Stimulated activated CD4-positive, alpha-beta T cell treated with anti-CD3 and anti-CD28 coated beads, Interleukin-1b, Interleukin-23, amount 100 ng/mL, for 1 hour (primary cell): Measurements from ENCODE around the gene INS.

Source experiments
- DNase-seq, 2 donors: peaks; one replicate each; pipeline ENCODE4 v3.0.0-alpha.2; 2020; ENCODE audit warnings: low read depth in 2 of 2

INS gene

DNA sequence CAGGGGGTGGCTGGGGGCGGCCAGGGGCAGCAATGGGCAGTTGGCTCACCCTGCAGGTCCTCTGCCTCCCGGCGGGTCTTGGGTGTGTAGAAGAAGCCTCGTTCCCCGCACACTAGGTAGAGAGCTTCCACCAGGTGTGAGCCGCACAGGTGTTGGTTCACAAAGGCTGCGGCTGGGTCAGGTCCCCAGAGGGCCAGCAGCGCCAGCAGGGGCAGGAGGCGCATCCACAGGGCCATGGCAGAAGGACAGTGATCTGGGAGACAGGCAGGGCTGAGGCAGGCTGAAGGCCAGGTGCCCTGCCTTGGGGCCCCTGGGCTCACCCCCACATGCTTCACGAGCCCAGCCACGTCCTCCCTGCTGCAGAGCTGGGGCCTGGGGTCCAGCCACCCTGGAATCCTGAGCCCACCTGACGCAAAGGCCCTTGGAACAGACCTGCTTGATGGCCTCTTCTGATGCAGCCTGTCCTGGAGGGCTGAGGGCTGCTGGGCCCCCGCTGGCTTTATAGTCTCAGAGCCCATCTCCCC is at the start of gene INS:
Gene INS, minus strand, starts transcription at position 474 of the 524 bp plus-strand sequence. Its CDS starts 238 bp downstream, at position 236.
- DNase-seq = no peak

DNA sequence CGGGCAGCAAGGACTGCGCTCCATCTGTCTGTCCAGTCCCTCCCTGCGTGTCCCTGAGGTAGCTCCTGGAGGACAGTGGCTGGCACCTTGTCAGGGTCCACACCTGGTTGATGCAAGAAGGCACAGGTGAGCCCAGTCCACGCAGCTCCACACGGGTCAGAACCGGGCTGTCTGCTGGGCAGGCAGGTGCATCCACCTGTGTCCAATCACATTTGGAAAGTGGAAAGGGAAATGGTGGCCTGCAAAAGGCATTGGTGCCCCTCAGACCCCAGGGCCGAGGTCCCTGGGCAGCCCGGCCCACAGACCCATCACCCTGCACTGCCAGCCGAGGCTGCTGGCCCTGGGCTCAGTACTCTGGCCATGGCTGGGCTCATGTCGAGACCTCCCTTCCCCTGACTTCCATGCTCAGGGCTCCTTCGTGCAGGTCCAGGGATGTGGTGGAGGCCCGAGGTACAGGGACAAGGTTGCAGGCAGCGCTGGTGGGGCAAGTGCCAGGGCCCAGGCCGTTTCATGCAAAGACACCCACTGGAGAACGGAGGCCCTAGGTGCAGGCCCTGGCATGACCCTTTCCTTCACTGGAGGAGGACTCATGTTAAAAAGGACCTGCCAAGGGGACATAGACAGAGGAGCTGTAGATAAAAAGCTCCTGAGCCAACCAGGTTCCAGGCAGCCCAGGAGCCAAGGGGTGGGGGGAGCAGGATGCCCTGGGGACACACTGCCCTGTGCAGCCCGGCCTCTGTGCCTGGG is 49.5 kb upstream of the INS start:
- DNase-seq = no peak

DNA sequence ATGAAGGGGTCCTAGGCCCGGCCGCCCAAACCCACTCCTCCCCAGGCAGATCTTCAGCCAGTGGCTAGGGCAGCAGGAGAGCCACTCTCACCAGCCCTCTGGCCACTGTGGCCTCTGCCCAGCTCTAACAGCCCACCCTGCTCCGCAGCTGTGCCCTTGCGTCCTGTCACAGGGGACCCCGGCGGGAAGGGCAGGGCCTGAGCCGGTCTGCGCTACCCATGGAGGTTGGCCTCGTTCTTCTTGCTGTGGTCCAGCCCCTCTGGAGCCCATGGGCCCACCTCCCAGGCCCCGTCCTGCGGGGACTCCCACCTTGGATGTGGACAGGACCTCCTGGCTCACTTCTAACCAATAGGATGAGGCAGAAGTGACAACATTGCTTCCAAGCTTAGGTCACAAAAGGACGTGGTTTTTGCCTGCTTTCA is 48.9 kb upstream of the INS start:
- DNase-seq = no peak

DNA sequence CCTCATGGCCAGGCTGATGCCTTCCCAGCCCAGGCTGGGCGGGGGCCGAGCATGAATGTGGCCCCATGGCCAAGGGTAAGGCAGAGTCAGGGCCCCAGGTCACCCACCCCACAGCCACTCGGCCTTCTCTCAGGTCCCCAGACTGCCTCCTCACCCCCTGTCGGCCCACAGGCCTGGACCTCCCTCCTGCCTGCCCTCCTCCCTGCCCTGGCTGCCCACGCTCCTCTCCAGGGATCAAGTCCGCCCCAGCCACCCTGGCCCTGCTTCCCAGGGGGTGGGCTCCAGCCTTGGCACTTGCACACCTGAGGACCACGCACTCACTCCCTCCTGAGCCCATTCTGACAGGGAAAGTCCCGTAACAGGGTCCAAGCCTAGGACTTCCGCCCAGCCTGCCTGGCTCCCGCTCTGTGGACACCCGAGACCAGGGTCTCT is 48.4 kb upstream of the INS start:
- DNase-seq = no peak

DNA sequence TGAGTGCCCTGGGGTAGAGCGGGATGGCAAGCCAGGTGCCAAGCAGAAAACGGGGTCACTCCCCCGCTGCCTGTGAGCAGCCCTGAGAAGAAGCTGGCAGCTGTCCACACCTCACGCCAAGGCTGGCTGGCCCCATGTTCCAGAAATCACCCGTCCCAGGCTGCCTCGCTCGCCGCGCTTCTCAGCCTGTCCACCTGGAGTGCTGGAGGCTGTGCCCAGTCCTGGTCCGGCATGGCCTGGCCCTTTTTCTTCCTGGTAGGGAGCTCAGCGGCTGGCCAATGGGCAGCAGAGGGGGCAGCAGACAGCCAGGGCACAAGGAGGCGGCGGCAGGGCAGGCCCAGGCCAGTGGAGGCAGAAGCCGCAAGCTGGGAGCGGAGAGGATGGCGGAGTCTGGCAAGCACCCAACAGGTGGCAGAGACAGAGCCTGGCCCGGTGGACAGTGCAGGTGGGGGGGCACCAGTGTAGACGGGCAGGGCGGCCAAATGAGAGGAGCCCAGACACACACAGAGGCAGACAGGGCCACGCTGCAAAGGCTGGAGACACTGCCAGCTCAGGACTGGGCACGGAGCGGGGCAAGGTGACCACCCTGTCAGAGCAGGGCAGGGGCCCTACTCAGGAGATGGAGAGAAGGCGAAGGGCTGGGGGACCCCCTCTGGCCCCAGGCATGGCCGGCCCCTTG is 47.8 kb upstream of the INS start:
- no peak for DNase-seq

DNA sequence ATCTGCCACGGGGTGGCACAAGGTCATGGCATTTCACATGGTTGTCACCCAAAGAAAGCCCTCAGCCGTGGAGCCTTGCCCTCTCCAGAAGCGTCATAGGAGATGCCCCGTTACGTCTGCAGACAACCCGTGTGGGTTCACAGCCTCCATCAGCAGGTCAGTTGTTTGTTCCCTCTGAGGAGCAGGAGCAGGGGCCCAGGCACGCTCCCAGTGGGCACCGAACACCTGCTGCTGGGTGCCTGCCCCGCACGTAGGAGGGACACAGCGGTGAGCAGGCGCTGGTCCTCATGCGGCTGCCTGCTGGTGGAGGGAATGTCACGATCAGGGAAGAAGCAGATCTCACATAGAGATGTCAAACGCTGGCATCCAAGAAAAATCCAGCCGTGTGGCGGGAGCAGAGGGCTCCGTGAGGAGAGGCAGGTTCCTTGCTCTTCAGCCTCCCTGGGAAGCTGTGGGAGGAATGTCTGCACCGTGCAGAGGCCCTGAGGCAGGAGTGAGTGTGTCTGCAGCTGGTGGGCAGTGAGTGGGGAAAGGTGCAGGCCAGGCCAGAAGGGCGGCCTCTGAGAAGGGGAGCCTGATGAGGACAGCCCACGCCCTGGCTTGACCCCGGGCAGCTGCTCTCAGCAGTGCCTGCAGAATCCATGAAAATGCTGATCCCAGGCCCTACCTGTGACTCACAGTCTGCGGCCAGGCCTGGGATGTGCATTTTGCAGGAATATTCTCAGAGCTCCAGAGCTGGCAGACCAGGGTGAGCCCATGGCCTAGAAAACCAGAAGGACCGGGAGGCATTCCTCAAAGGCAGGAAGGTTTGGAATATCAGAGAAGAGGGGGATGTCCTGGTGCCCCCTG is 47.0 kb upstream of the INS start:
- no peak for DNase-seq

DNA sequence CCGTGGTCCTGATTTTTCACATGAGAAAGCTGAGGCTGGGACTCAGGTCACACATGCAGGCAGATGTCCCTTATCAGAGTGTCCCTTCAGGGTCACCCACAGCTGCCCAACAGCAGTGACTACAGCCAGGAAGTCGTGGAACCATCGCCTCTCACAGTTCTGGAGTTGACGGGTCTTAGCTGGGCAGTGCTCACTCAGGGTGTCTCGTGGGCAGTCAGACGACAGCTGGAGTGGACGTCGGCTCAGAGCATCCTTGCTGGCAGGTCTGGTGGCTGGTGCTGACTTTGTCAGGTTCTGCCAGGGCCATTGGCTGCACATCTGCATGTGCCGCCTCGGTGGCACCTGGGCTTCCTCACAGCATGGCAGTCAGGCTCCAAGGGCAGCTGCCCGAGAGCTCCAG is 46.2 kb upstream of the INS start:
- DNase-seq = no peak

DNA sequence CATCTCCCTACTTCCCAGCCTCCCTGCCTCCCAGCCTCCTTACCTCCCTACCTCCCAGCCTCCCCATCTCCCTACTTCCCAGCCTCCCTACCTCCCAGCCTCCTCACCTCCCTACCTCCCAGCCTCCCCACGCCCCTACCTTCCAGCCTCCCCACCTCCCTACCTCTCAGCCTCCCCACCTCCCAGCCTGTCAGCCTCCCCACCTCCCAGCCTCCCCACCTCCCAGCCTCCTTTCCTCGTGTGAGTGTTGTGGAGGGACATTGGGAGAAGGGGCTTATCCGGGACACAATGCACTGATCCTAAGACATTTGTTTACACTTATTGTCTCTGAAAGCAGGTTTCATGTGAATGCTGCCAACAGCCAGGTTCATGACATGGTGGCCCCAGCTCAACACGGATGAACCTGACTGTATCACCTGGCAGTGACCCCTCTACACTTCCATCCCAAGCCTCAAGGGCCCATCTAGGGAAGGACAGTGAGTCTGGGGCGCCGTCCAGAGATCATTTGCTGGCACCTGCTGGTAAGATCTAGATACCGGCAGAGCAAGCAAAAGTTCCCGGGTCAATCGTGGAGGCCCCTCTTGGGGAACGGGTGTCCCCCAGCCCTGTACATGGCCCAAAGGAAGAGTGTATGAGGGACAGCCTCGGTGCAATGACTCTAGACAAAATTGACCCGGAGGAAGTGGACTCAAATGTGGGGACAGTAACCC is 45.1 kb upstream of the INS start:
- no peak for DNase-seq

DNA sequence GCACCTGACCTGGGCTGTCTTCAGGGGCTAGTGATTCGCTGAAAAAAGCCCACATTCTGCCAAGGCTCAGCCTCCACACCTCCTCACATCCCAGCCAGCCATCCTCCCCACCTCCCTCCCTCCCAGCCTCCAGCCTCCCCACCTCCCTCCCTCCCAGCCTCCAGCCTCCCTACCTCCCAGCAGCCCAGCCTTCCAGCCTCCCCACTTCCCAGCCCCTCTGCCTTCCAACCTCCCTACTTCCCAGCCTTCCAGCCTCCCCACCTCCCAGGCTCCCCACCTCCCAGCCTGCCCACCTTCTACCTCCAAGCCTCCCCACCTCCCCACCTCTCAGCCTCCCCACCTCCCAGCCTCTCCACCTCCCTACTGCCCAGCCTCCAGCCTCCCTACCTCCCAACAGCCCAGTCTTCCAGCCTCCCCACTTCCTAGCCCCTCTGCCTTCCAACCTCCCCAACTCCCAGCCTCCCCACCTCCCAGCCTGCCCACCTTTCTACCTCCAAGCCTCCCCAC is 44.3 kb upstream of the INS start:
- DNase-seq = no peak

DNA sequence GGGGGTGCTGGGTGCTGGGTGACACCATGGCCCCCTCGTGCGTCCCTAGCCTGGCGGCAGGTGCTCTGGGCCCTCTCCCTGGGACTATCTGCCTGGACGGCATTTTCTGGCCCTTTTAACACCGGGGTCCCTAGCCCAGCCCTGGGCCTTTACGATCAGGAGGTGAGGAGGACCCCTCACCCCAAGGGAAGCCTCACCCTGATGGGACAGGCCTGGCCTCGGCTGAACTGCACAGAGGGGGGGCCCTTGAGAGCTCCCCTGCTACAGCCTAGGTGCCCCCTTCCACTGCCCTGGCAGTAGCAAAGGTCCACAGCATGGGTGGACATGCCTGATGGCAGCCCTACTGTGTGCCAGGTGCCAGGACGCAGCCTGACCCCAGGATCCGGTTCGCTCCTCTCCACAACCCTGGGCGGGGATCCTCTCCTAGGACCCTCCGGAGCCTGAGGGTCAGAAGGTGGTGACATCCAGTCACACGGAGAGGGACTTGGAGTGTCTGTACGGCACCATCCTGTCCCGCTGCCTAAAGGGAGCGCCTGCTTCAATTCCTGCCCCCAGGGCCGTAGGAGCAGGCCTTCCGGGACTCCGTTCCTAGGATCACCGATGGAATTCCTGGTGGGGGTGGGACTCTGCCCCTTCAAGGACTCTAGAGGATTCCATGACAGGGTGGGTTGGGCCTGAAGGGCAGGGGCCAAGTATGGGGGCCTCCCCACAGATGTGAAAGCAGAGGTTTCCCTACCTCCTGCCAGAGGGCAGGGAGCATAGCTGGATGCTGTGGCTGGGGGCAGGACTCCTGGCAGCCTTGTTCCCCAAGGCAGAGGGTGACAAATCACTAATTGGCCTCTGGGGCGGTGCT is 43.6 kb upstream of the INS start:
- DNase-seq = no peak

DNA sequence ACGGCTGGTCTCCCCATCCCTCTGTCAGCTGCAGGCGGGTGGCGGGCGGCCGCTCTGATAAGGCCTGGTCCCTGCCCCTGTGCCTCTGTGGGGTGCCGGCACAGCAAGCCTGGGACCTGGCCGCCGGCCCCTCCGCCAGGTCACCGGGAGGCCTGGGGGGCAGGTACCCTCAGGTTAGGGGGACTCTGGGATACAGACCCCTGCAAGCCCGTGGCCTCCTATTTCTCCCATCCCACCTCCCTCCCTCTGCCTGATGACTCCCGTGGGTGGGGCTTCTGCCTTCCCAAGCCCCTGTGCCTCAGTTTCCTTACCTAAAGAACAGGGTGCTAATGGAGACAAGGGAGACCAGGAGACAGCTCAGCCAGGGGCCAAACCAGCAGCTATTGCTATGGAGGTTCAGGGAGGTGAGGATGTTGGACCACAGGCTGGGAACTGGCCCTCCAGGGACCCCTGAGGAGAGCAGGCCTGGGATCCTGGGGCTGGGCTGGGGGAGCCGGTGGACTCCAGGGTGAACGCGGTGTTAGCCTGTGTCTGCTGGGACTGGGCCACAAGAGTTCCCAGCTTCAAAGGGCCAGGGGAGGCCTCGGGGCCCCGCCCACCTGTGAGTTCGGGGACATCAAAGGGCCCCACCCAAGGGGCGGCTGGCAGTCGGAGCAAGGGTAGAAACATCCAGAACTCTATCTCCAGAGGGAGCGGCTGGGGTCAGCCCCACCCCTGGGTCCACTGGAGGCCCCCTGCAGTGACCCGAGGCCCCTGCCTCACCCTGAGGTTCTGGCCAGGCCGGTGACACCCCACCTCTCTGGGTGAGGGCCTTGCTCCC is 42.6 kb upstream of the INS start:
- DNase-seq = no peak

DNA sequence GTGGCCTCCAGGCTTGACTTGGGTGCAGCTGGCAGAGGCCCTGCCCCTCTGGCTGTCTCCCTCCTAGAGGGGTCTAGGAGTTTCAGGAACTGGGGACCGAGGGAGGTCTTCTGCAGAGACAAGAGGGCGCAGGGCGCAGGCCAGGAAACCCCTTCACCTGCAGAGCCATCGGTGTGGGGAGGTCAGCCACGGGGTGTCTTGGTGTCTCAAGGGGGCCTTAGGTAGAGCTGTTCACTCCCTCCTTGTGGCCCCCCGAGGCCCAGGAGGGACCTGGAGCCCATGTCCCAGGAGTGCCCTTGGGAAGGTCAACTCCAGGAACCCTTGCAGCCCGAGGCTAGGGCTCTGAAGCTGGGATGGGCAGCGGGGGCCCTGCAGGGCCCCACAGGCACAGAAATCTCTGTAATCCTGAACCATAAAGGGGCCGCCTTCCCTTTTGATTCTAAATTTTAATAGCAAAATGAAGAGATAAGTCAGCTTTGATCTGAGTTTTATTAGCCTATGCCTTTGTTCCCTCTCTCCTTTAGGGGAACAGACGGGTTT is 42.0 kb upstream of the INS start:
- no peak for DNase-seq

DNA sequence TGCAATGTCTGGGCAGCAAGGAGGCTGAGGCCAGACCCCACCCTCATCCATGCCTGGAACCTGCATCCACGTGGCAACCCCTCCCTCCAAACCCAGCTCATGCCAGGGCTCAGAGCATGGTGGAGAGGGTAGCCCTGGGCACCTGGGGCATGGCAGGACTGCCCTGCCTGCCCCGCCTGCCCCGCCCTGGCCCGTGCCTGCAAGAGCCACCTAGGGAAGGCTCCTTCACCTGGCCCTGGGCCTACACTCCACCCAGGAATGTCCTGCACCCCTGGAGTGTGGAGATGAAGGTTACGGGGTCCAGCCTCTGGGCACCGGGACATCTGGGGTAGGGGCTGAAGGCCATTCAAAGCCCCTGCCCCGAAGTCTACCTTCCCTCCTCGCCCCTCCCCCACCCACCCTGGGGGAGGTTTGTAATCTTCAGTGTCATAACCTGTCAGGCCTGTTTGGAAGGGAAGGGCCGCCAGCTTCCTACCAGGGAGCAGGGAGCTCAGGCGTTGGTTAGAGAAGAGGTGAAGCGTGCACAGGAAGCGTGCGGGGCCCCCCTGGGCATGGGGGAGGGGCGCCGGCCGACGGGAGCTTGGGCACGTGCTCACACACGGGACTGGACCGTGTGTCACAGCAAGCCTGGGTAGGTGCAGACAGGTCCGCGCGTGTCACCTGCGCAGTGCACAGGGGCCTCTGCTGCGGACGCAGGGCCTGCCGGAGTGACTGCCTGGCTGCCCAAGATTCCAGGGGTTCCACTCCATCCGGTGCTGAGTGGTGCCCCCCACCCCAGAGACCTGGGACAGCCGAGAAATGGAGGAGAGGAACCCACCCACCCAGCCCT is 41.3 kb upstream of the INS start:
- DNase-seq = no peak

DNA sequence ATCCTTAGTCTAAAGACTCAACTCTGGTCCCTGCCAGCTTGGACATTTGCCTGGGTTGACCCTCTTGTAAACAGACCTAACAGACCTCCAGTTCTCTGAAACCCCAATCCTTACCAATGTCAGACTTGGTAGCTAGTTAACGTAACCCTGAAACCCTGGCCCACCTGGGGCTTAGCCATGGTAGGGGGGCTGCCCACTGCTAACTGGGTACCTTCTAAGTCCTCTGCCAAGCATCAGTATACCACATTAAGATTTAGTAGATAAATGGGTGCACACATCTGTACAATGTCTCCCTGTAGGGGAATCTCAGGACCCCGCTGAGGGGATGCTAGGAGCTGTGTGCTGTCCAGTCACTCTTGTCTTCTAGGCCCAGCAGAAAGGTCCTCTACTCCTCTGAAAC is 40.5 kb upstream of the INS start:
- DNase-seq = no peak

DNA sequence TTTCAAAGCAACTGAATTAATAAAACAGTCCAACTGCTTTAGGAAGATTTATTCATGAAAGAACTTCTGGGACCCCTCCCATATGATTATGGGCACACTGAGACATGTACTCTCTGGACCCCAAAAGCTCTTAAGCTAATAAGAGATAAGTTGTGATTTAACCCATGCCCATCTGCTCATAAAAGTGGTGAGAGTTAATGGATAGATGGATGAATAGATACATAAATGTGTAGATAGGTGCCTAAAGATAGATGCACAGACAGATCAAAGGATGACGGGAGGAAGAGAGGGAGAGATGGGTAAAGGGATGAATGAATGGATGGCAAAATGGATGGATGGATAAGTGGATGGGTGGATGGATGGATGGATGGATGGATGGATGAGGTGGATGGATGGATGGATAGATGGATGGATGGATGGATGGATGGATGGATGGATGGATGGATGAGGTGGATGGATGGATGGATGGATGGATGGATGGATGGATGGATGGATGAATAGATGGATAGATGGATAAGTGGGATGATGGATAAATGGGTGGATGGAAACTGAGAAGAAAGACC is 40.0 kb upstream of the INS start:
- DNase-seq = no peak

DNA sequence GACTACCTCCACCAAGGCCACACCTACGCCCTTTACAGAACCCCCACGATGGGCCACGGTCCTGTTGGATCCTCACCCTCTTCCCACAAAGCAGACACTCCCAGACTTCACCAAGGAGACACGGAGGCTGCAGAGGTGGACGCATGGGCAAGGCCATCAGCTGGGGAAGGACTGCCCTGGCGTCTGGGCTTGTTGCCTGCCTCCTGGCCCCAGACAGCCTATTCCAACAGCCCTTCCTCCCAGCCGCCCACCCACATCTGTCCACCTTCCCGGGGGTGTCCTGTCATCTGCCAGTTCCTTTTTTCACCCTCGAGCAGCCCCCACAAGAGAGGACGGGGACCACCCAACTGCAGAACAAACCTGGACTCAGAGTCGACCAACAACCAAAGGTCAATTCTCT is 39.5 kb upstream of the INS start:
- no peak for DNase-seq

DNA sequence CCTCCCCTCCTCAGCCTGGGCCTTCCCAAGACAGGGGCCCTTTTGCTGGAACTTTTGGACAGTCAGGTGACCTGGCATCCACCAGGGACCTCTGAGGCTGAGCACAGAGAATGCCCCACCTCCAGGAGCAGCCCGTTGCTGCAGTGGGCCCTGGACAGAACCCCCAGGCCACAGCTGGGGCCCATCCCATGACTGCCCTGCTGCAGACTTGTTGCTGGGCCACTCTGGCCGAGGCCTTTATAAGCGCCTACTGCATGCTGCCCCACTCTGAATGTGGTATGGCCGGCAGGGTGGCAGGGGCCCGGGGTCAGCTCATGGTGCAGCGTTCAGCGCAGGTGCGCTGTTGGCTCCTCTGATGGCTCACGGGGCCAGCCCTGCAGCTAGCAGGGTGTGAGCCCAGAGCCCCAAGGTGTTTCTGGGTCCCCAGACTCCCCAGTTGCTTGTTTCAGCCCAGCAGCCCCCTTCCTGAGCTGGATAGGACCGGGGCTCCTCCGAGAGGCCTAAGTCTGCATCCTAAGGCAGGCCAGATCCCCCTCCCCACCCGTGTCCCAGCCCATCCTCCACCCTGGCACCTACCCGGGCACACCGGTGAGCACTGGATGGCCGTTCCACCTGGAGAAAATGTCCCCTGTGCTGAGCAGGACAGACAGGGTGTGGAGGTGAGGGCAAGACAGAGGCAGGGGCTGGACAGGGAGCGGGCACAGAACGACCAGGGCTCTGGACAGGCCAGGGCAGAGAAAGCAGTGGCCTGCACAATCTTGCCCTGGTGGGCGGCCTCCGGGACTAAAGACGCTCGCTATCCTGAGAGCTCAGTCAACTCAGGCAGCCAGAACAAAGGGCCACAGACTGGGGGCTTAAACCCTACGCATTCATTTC is 38.7 kb upstream of the INS start:
- DNase-seq = no peak
